SK-N-SH (cell line): ENCODE measurements around the gene FFAR3. TPM values are rescaled to one million over a fixed set of nuclear protein-coding genes. Genes with fewer than 3 reads are reported as not detected.

ENCODE experiments used
- CTCF ChIA-PET: fragments of 300-600, 350-600 bp; formaldehyde crosslinking; extraction: SDS; loops from one replicate; lab custom pipeline; 2021; lab: Yijun Ruan, JAX
- POLR2A ChIA-PET: fragments of 350-600 bp; sonication (Branson Sonifier 250); formaldehyde crosslinking; extraction: SDS; loops from one replicate; lab custom pipeline; 2020; ENCODE audit warnings: antibody characterized with exemption, inconsistent platforms; lab: Yijun Ruan, JAX
- DNase-seq: peaks from one replicate; pipeline ENCODE4 v3.0.0; 2012
- H2AFZ ChIP-seq: fragments of 200-600 bp; sonication (generic); 2 replicates; pipeline ENCODE4 v1.8.1; 2016; ENCODE audit warnings: antibody characterized with exemption, mild to moderate bottlenecking, low read depth
- H3F3A ChIP-seq: fragments of 200-600 bp; sonication (generic); replicated peaks from 2 replicates; pipeline ENCODE3; 2016; ENCODE audit warnings: antibody characterized with exemption, mild to moderate bottlenecking; ENCODE audit not compliant: insufficient read depth
- H3K27ac ChIP-seq, 2 experiments: fragments of 200-500 bp in 1 of 2; fragments of 200-600 bp in 1 of 2; sonication (Bioruptor generic) in 1 of 2; sonication (generic), shearing (Covaris generic) in 1 of 2; 2 replicates each; pipeline versions ENCODE4 v1.5.1 to v1.6.1; 2014 to 2016; ENCODE audit warnings: low read depth in 2 of 2, inconsistent platforms in 1 of 2, low read length in 1 of 2, mild to moderate bottlenecking in 1 of 2, mixed read lengths in 1 of 2
- H3K27me3 ChIP-seq: fragments of 200-600 bp; sonication (generic), shearing (Covaris generic); 2 replicates; pipeline ENCODE4 v1.6.1; 2016; ENCODE audit warnings: mixed run types; ENCODE audit not compliant: insufficient read depth
- H3K36me3 ChIP-seq, 2 experiments: fragments of 200-500 bp in 1 of 2; fragments of 200-600 bp in 1 of 2; sonication (Bioruptor generic) in 1 of 2; sonication (generic) in 1 of 2; replicated peaks in 1 of 2; 2 replicates each; pipeline versions ENCODE3 to v1.5.1; 2014 to 2016; ENCODE audit warnings: low read length in 1 of 2, mild to moderate bottlenecking in 1 of 2; ENCODE audit not compliant: insufficient read depth in 2 of 2, control insufficient read depth in 1 of 2
- H3K4me1 ChIP-seq, 2 experiments: fragments of 200-500 bp in 1 of 2; fragments of 200-600 bp in 1 of 2; sonication (Bioruptor generic) in 1 of 2; sonication (generic), shearing (Covaris generic) in 1 of 2; 2 replicates each; pipeline versions ENCODE4 v1.5.1 to v1.6.1; 2014 to 2016; ENCODE audit warnings: low read depth in 1 of 2, low read length in 1 of 2, mixed run types in 1 of 2; ENCODE audit not compliant: insufficient read depth in 2 of 2, control insufficient read depth in 1 of 2
- H3K4me2 ChIP-seq: fragments of 200-600 bp; sonication (generic), shearing (Covaris generic); 2 replicates; pipeline ENCODE4 v1.6.1; 2017; ENCODE audit warnings: mixed run types
- H3K4me3 ChIP-seq, 2 experiments: fragments of 200-500 bp in 1 of 2; fragments of 200-600 bp in 1 of 2; sonication (Bioruptor generic) in 1 of 2; sonication (generic), shearing (Covaris generic) in 1 of 2; 2 replicates each; pipeline versions ENCODE4 v1.5.1 to v1.8.1; 2014 to 2016; ENCODE audit warnings: low read depth in 2 of 2, inconsistent platforms in 1 of 2, low read length in 1 of 2, mild to moderate bottlenecking in 1 of 2, mixed read lengths in 1 of 2, moderate library complexity in 1 of 2
- H3K79me2 ChIP-seq: fragments of 200-600 bp; sonication (generic); 2 replicates; pipeline ENCODE4 v1.8.1; 2017; ENCODE audit warnings: mild to moderate bottlenecking; ENCODE audit not compliant: insufficient read depth
- H3K9ac ChIP-seq: fragments of 200-600 bp; sonication (generic); 2 replicates; pipeline ENCODE4 v1.6.1; 2017; ENCODE audit warnings: mixed run types
- H3K9me2 ChIP-seq: fragments of 200-600 bp; sonication (generic); 2 replicates; pipeline ENCODE4 v1.6.1; 2017; ENCODE audit warnings: mixed run types
- H3K9me3 ChIP-seq: fragments of 200-600 bp; sonication (generic); 2 replicates; pipeline ENCODE4 v1.6.1; 2017; ENCODE audit warnings: mixed run types, mild to moderate bottlenecking, moderate library complexity
- H4K20me1 ChIP-seq: fragments of 200-600 bp; sonication (generic); 2 replicates; pipeline ENCODE4 v1.6.1; 2017; ENCODE audit warnings: mild to moderate bottlenecking, mixed run types; ENCODE audit not compliant: insufficient read depth
- CHD2 ChIP-seq: fragments of 150-350 bp; IDR thresholded peaks from 2 replicates; pipeline ENCODE4 v1.6.1; 2018; ENCODE audit warnings: low read length; ENCODE audit not compliant: partially characterized antibody
- CTCF ChIP-seq: fragments of 200-600 bp; sonication (generic); IDR thresholded peaks from 2 replicates; pipeline ENCODE4 v1.6.1; 2017; ENCODE audit warnings: antibody characterized with exemption, mild to moderate bottlenecking, moderate library complexity
- EZH2phosphoT487 ChIP-seq: fragments of 200-600 bp; sonication (generic); IDR thresholded peaks from 2 replicates; pipeline ENCODE4 v1.6.1; 2017; ENCODE audit warnings: low read depth, mixed run types, mild to moderate bottlenecking, antibody characterized with exemption, moderate library complexity, borderline replicate concordance
- FOSL2 ChIP-seq: IDR thresholded peaks from 2 replicates; pipeline ENCODE4 v1.4.0; 2012; ENCODE audit warnings: low read depth, mild to moderate bottlenecking, moderate library complexity, borderline replicate concordance
- MEF2A ChIP-seq: IDR thresholded peaks from 2 replicates; pipeline ENCODE4 v1.4.0; 2012; ENCODE audit warnings: low read depth, borderline replicate concordance
- NFIC ChIP-seq: IDR thresholded peaks from 2 replicates; pipeline ENCODE4 v1.4.0; 2012; ENCODE audit warnings: borderline replicate concordance
- NRF1 ChIP-seq: IDR thresholded peaks from 2 replicates; pipeline ENCODE4 v1.6.1; 2012; ENCODE audit warnings: low read depth, mild to moderate bottlenecking, low read length
- RCOR1 ChIP-seq: fragments of 150-350 bp; IDR thresholded peaks from 2 replicates; pipeline ENCODE4 v1.6.1; 2017; ENCODE audit warnings: antibody characterized with exemption, low read length
- SIN3A ChIP-seq: IDR thresholded peaks from 2 replicates; pipeline ENCODE4 v1.6.1; 2012; ENCODE audit warnings: low read depth, mild to moderate bottlenecking, low read length, moderate library complexity, borderline replicate concordance
- USF2 ChIP-seq: fragments of 150-350 bp; IDR thresholded peaks from 2 replicates; pipeline ENCODE4 v1.6.1; 2017; ENCODE audit warnings: antibody characterized with exemption, low read length, low read depth, borderline replicate concordance
- WGBS: methylation state at CpG from one replicate; pipeline ENCODE4 v1.1.6; 2017; ENCODE audit warnings: low lambda C conversion rate; 5-methylcytosine and 5-hydroxymethylcytosine counted together
- polyA plus RNA-seq, 3 experiments: library from polyadenylated mRNA; depleted of rRNA; stranded (reverse); fragments of >200 nt; gene quantifications; 2 replicates each; pipeline ENCODE4 v1.2.3, GENCODE V29; 2012
- TF ChIP-seq, protein P1 (sequence below): IDR thresholded peaks from 2 replicates; pipeline ENCODE4; 2012
- TF ChIP-seq, protein P2 (sequence below): IDR thresholded peaks from 2 replicates; pipeline ENCODE4 v1.4.0; 2012; ENCODE audit warnings: low read depth

The FFAR3 gene
- polyA plus RNA-seq, 1 of the 3 experiments (the other 2 are of a cell fraction) = not detected

DNA sequence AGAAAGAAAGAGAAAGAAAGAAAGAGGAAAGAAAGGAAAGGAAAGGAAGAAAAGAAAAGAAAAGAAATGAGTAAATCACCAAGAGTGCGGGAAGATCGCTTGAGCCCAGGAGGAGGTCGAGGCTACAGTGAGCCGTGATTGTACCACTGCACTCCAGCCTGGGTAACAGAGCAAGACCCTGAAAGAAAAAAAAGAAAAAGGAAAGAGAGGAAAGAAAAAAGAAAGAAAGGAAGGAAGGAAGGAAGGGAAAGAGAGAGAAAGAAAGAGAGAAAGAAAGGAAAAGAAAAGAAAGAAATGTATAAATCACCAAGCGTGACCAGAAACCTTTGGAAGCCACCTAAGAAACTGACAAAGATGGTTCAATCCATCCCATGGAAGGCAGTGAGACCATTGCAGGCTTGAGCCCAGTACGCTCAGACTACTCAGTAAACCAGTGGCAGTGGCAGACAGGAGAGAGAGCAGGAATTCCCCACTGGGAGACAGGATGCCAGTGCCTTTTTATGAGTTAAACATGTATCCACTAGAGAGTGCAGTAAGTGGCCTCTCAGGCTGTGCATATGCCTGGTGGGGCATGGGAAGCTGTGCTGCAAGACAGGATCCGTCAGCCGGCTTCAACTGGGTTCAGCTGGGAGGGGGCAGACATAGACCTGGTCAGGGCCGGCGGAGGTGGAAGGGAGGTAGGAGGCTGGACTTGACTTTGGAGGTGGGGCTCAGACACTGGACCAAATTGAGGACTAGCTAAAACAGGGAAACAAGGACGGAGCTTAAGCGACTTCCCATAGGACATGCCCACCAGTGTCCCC lies 17.4 kb downstream of the FFAR3 start:
- H2AFZ ChIP-seq = no peak overlapping the region
- no peaks in the 10 kb centered on the region for H3K36me3 ChIP-seq
- no peak for TF ChIP-seq CTCF
- no peak for TF ChIP-seq MEF2A
- no peak for TF ChIP-seq NFIC
- TF ChIP-seq NRF1 = no peak
- TF ChIP-seq EZH2phosphoT487 = no peak
- TF ChIP-seq RCOR1 = no peak
- no peak for TF ChIP-seq CHD2
- TF ChIP-seq, protein P1, sequence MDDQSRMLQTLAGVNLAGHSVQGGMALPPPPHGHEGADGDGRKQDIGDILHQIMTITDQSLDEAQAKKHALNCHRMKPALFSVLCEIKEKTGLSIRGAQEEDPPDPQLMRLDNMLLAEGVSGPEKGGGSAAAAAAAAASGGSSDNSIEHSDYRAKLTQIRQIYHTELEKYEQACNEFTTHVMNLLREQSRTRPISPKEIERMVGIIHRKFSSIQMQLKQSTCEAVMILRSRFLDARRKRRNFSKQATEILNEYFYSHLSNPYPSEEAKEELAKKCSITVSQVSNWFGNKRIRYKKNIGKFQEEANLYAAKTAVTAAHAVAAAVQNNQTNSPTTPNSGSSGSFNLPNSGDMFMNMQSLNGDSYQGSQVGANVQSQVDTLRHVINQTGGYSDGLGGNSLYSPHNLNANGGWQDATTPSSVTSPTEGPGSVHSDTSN = no peak
- TF ChIP-seq USF2 = no peak
- no peak for TF ChIP-seq SIN3A
- TF ChIP-seq, protein P2, sequence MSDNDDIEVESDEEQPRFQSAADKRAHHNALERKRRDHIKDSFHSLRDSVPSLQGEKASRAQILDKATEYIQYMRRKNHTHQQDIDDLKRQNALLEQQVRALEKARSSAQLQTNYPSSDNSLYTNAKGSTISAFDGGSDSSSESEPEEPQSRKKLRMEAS = no peak
- TF ChIP-seq FOSL2 = no peak
- ChIA-PET POLR2A (no interaction called here), CTCF (interaction anchor here (1.1 kb wide), 1 partner anchor 135 kb away, joined by 3 read pairs; no protein-coding TSS in a partner anchor)
- no peaks in the 10 kb centered on the region for H3F3A ChIP-seq
- H3K9me2 ChIP-seq = no peaks in the 10 kb centered on the region
- H3K9ac ChIP-seq = no peak overlapping the region
- H3K27me3 ChIP-seq = peaks cover 17% of the 10 kb centered on the region; the same call in 1 of the 2 replicates
- no peaks in the 10 kb centered on the region for H3K4me1 ChIP-seq
- 26% methylated on average over 12 of the region's 12 CpGs for WGBS
- H3K9me3 ChIP-seq = no peaks in the 10 kb centered on the region
- H3K4me2 ChIP-seq = no peak overlapping the region
- H3K79me2 ChIP-seq = no peaks in the 10 kb centered on the region
- H3K4me3 ChIP-seq = no peak overlapping the region
- H3K27ac ChIP-seq = no peak overlapping the region
- no peaks in the 10 kb centered on the region for H4K20me1 ChIP-seq
- no peak for DNase-seq
